A549 (cell line): Measurements from ENCODE around the gene ZNF574. TPM values are rescaled to one million over a fixed set of nuclear protein-coding genes. Genes with fewer than 3 reads are reported as not detected.

Experiments
- ATAC-seq, 2 experiments: fragments of 200-7000 bp in 1 of 2; fragments of >200 bp in 1 of 2; cut with Nextera tagmentation in 1 of 2; cut with Tn5 transposase in 1 of 2; 3 replicates each; pipeline versions ENCODE4 v1.8.0 to v1.9.1; 2018 to 2020; ENCODE audit warnings: mild to moderate bottlenecking in 1 of 2, moderate library complexity in 1 of 2
- CTCF ChIA-PET: fragments of 300-600 bp; sonication (Branson Sonifier 250); formaldehyde crosslinking; extraction: SDS; loops from one replicate; lab custom pipeline; 2021; ENCODE audit warnings: antibody characterized with exemption, inconsistent platforms; lab: Yijun Ruan, JAX
- POLR2A ChIA-PET: fragments of 350-600 bp; formaldehyde crosslinking; extraction: SDS; loops from one replicate; lab custom pipeline; 2021; ENCODE audit warnings: antibody characterized with exemption, inconsistent platforms; lab: Yijun Ruan, JAX
- DNase-seq, 2 experiments: peaks; one replicate each; pipeline versions ENCODE4 v3.0.0 to v3.0.0-alpha.2; 2011 to 2016; ENCODE audit warnings: low read depth in 1 of 2, low spot score in 1 of 2
- FAIRE-seq: peaks from 2 replicates; lab custom pipeline; 2011; peaks lifted over from hg19 to GRCh38; lab: Jason Lieb, UNC
- H3K27ac ChIP-seq, 2 experiments: fragments of >200 bp; sonication (Bioruptor Twin); formaldehyde crosslinking; 3 replicates each; pipeline ENCODE4 v1.5.1; 2016 to 2017
- H3K4me1 ChIP-seq: fragments of >200 bp; sonication (Bioruptor Twin); formaldehyde crosslinking; 3 replicates; pipeline ENCODE4 v1.6.1; 2016
- H3K4me2 ChIP-seq: fragments of >200 bp; sonication (Bioruptor Twin); formaldehyde crosslinking; 3 replicates; pipeline ENCODE4 v1.6.1; 2016
- H3K4me3 ChIP-seq: fragments of >200 bp; sonication (Bioruptor Twin); formaldehyde crosslinking; 3 replicates; pipeline ENCODE4 v1.5.1; 2016
- H3K9me3 ChIP-seq: fragments of >200 bp; sonication (Bioruptor Twin); formaldehyde crosslinking; 3 replicates; pipeline ENCODE4 v1.6.1; 2016
- CHD2 ChIP-seq: fragments of 150-350 bp; IDR thresholded peaks from 2 replicates; pipeline ENCODE4 v1.6.1; 2014; ENCODE audit warnings: low read length; ENCODE audit not compliant: partially characterized antibody
- CHD4 ChIP-seq: fragments of 200-600 bp; sonication (generic); IDR thresholded peaks from 2 replicates; pipeline ENCODE4 v1.6.1; 2016; ENCODE audit warnings: antibody characterized with exemption, mild to moderate bottlenecking, borderline replicate concordance
- EHMT2 ChIP-seq: fragments of 200-600 bp; sonication (generic); IDR thresholded peaks from 2 replicates; pipeline ENCODE4 v1.6.1; 2016; ENCODE audit warnings: antibody characterized with exemption, low read depth, mild to moderate bottlenecking, moderate library complexity
- FOSB ChIP-seq: fragments of 250-450 bp; sonication (Bioruptor Pico); IDR thresholded peaks from 2 replicates; pipeline ENCODE4 v1.5.0; 2020; ENCODE audit warnings: mild to moderate bottlenecking, moderate library complexity
- FOSL2 ChIP-seq, 2 experiments: fragments of 450-650 bp in 1 of 2; fragments of >200 bp in 1 of 2; sonication (Bioruptor Twin) in 1 of 2; formaldehyde crosslinking; IDR thresholded peaks; 2 replicates each; pipeline versions ENCODE4 v1.5.0 to v1.6.1; 2016 to 2020; ENCODE audit warnings: mild to moderate bottlenecking in 1 of 2, moderate library complexity in 1 of 2
- FOXS1 ChIP-seq: fragments of 250-450 bp; sonication (Bioruptor Pico); IDR thresholded peaks from 2 replicates; pipeline ENCODE4 v1.5.0; 2020; ENCODE audit warnings: mild to moderate bottlenecking, moderate library complexity
- HOXA7 ChIP-seq: fragments of 250-450 bp; sonication (Bioruptor Pico); IDR thresholded peaks from 2 replicates; pipeline ENCODE4 v1.5.0; 2020; ENCODE audit warnings: mild to moderate bottlenecking, moderate library complexity
- KDM1A ChIP-seq: fragments of 200-600 bp; sonication (generic); IDR thresholded peaks from 2 replicates; pipeline ENCODE4 v1.6.1; 2016; ENCODE audit warnings: low read depth, mild to moderate bottlenecking
- MYC ChIP-seq: IDR thresholded peaks from 2 replicates; pipeline ENCODE4 v1.6.1; 2012; ENCODE audit warnings: mild to moderate bottlenecking, inconsistent platforms, low read length, improper control_type of control experiment, borderline replicate concordance
- NFE2L2 ChIP-seq: fragments of 150-350 bp; conservative IDR thresholded peaks from 2 replicates; pipeline ENCODE4 v1.6.1; 2014; ENCODE audit warnings: low read length
- RARB ChIP-seq: fragments of 250-450 bp; sonication (Bioruptor Pico); IDR thresholded peaks from 2 replicates; pipeline ENCODE4 v1.8.0; 2021; ENCODE audit warnings: mild to moderate bottlenecking, moderate library complexity
- SMC3 ChIP-seq: fragments of >200 bp; sonication (Bioruptor Twin); formaldehyde crosslinking; IDR thresholded peaks from 3 replicates; pipeline ENCODE4 v1.6.1; 2018; ENCODE audit warnings: inconsistent platforms
- TFCP2L1 ChIP-seq: fragments of 250-450 bp; sonication (Bioruptor Pico); IDR thresholded peaks from 2 replicates; pipeline ENCODE4 v1.5.0; 2021; ENCODE audit warnings: mild to moderate bottlenecking
- ZFP36 ChIP-seq: fragments of 450-650 bp; IDR thresholded peaks from 2 replicates; pipeline ENCODE4 v1.6.1; 2014; ENCODE audit warnings: borderline replicate concordance; ENCODE audit not compliant: partially characterized antibody
- ZSCAN20 ChIP-seq: fragments of 250-450 bp; sonication (Bioruptor Pico); IDR thresholded peaks from 2 replicates; pipeline ENCODE4 v1.8.0; 2022; ENCODE audit warnings: mild to moderate bottlenecking, moderate library complexity
- WGBS: methylation state at CpG from one replicate; pipeline ENCODE4 v1.1.6; 2017; ENCODE audit errors: missing lambda C conversion rate; 5-methylcytosine and 5-hydroxymethylcytosine counted together
- polyA plus RNA-seq, 4 experiments: library from polyadenylated mRNA; depleted of rRNA in 3 of 4; stranded (reverse); fragments of >200 nt; fragmentation: RNase III in 1 of 4; extraction: RNeasy Plus Mini Kit Qiagen cat#74134 plus additional on column Dnase treatment in 1 of 4; gene quantifications; 2 replicates in 3 of 4; 3 replicates in 1 of 4; pipeline ENCODE4 v1.2.3, GENCODE V29; 2011 to 2017
- TF ChIP-seq, protein P1 (sequence below): IDR thresholded peaks from 2 replicates; pipeline ENCODE4 v1.6.1; 2012
- TF ChIP-seq, protein P2 (sequence below): IDR thresholded peaks from 2 replicates; pipeline ENCODE4 v1.6.1; 2012; ENCODE audit warnings: low read depth, borderline replicate concordance
- TF ChIP-seq, protein P3 (sequence below): fragments of 200-600 bp; sonication (generic); IDR thresholded peaks from 2 replicates; pipeline ENCODE4 v1.6.1; 2016; ENCODE audit warnings: antibody characterized with exemption, mild to moderate bottlenecking, moderate library complexity
- TF ChIP-seq, protein P4 (sequence below): fragments of 250-450 bp; sonication (Bioruptor Pico); IDR thresholded peaks from 2 replicates; pipeline ENCODE4 v1.5.0; 2021; ENCODE audit warnings: mild to moderate bottlenecking, moderate library complexity, borderline replicate concordance

ZNF574 gene
- polyA plus RNA-seq, 2 of the 4 experiments (the other 2 are of a cell fraction): 11.3 to 21.8 TPM

DNA sequence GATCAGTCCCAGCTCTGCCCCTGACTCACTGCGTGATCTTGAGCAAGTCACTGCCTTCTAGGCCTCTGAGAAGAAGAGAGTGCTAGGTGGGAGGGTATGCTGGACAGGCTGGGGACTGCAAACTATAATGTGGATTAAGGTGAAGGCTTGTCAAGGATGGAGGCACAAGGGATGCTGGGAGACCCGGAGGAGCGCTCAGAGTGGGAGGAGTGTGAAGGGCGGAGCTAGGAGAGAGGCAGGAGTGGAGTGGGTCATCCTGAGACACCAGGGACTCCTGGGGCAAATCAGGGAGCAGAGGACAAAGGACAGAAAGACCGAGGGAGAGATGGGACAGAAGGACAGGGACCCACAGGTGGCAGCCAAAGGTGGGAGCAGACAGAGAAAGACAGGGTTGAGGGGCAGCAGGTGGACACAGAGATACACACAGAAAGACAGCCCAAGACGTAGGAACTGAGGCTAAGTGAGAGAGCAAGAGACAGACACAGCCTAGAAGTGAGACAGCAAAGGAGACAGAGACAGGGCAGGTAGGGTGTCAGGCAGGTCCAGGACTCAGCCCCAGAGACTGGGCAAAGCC is 8.6 kb upstream of the ZNF574 start:
- no peak overlapping the region for H3K4me2 ChIP-seq
- no peak for TF ChIP-seq CHD4
- no peak for TF ChIP-seq ZFP36
- no peak for TF ChIP-seq RARB (CRISPR knock-in tag)
- TF ChIP-seq CHD2: no peak
- no peak for TF ChIP-seq MYC
- no peak for TF ChIP-seq ZSCAN20 (CRISPR knock-in tag)
- TF ChIP-seq FOXS1 (CRISPR knock-in tag): no peak
- TF ChIP-seq NFE2L2: no peak
- TF ChIP-seq, protein P1, sequence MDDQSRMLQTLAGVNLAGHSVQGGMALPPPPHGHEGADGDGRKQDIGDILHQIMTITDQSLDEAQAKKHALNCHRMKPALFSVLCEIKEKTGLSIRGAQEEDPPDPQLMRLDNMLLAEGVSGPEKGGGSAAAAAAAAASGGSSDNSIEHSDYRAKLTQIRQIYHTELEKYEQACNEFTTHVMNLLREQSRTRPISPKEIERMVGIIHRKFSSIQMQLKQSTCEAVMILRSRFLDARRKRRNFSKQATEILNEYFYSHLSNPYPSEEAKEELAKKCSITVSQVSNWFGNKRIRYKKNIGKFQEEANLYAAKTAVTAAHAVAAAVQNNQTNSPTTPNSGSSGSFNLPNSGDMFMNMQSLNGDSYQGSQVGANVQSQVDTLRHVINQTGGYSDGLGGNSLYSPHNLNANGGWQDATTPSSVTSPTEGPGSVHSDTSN: no peak
- TF ChIP-seq, protein P2, sequence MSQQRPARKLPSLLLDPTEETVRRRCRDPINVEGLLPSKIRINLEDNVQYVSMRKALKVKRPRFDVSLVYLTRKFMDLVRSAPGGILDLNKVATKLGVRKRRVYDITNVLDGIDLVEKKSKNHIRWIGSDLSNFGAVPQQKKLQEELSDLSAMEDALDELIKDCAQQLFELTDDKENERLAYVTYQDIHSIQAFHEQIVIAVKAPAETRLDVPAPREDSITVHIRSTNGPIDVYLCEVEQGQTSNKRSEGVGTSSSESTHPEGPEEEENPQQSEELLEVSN: no peak
- WGBS: 24% methylated on average over 6 of the region's 6 CpGs
- FAIRE-seq (peak; percentile 28), ATAC-seq (peak; percentile 3 to 23; a peak in 3 of 6 replicates), DNase-seq (no peak)
- H3K4me3 ChIP-seq: no peak overlapping the region
- H3K27ac ChIP-seq: no peak overlapping the region
- POLR2A ChIA-PET: interaction anchor here (0.6 to 2.4 kb wide), 3 partner anchors 9 to 402 kb away, joined by 3 to 9 read pairs (median 4); partner anchors contain the start of gene ZNF574
- no peaks in the 10 kb centered on the region for H3K4me1 ChIP-seq
- CTCF ChIA-PET: interaction anchor here (0.6 to 4.8 kb wide), 10 partner anchors 10 to 65 kb away, joined by 3 to 23 read pairs (median 3); no protein-coding TSS in a partner anchor
- H3K9me3 ChIP-seq: no peaks in the 10 kb centered on the region

DNA sequence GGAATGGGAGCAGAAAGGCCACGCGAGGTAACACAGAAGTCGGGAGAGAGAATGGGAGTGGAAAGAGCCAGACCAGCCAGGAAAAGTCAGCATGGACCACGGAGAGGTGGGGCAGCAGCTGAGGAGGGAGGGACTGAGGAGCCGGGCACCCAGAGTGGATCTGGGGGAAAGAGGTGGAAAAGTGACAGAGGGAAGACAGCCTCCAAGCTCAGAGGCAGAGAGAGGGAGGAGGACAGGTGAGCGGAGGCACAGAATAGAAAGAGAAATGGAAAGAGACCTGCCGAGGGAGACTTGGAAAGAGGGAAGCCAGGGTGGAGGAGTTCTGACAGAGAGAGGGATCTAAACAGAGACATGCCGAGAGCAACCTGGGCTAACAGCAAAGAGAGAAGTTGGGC is 7.6 kb upstream of the ZNF574 start:
- no peak overlapping the region for H3K27ac ChIP-seq
- 53% methylated on average over 8 of the region's 8 CpGs for WGBS
- no peak for DNase-seq
- ChIA-PET CTCF (interaction anchor here (0.6 to 2.3 kb wide), 5 partner anchors 13 to 68 kb away, joined by 3 to 11 read pairs (median 3); no protein-coding TSS in a partner anchor), POLR2A (interaction anchor here (0.6 kb wide), 1 partner anchor 8 kb away, joined by 3 read pairs; the partner anchor contains the start of gene ZNF574)
- no peak for FAIRE-seq
- no peak overlapping the region for H3K4me2 ChIP-seq
- H3K4me1 ChIP-seq: no peaks in the 10 kb centered on the region
- TF ChIP-seq, protein P1: no peak
- no peak for TF ChIP-seq KDM1A
- TF ChIP-seq TFCP2L1: no peak
- no peak for TF ChIP-seq CHD4
- no peak for TF ChIP-seq EHMT2
- TF ChIP-seq MYC: no peak
- TF ChIP-seq, protein P3, sequence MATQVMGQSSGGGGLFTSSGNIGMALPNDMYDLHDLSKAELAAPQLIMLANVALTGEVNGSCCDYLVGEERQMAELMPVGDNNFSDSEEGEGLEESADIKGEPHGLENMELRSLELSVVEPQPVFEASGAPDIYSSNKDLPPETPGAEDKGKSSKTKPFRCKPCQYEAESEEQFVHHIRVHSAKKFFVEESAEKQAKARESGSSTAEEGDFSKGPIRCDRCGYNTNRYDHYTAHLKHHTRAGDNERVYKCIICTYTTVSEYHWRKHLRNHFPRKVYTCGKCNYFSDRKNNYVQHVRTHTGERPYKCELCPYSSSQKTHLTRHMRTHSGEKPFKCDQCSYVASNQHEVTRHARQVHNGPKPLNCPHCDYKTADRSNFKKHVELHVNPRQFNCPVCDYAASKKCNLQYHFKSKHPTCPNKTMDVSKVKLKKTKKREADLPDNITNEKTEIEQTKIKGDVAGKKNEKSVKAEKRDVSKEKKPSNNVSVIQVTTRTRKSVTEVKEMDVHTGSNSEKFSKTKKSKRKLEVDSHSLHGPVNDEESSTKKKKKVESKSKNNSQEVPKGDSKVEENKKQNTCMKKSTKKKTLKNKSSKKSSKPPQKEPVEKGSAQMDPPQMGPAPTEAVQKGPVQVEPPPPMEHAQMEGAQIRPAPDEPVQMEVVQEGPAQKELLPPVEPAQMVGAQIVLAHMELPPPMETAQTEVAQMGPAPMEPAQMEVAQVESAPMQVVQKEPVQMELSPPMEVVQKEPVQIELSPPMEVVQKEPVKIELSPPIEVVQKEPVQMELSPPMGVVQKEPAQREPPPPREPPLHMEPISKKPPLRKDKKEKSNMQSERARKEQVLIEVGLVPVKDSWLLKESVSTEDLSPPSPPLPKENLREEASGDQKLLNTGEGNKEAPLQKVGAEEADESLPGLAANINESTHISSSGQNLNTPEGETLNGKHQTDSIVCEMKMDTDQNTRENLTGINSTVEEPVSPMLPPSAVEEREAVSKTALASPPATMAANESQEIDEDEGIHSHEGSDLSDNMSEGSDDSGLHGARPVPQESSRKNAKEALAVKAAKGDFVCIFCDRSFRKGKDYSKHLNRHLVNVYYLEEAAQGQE: no peak
- no peak for TF ChIP-seq FOSL2 (IDR thresholded peaks at IDR 0.05)
- no peak for TF ChIP-seq FOSL2 (CRISPR knock-in tag; IDR thresholded peaks at IDR 0.05)
- TF ChIP-seq SMC3: no peak
- TF ChIP-seq, protein P4, sequence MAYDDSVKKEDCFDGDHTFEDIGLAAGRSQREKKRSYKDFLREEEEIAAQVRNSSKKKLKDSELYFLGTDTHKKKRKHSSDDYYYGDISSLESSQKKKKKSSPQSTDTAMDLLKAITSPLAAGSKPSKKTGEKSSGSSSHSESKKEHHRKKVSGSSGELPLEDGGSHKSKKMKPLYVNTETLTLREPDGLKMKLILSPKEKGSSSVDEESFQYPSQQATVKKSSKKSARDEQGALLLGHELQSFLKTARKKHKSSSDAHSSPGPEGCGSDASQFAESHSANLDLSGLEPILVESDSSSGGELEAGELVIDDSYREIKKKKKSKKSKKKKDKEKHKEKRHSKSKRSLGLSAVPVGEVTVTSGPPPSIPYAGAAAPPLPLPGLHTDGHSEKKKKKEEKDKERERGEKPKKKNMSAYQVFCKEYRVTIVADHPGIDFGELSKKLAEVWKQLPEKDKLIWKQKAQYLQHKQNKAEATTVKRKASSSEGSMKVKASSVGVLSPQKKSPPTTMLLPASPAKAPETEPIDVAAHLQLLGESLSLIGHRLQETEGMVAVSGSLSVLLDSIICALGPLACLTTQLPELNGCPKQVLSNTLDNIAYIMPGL (CRISPR knock-in tag): no peak
- no peak for TF ChIP-seq FOSB (CRISPR knock-in tag)
- no peak for TF ChIP-seq NFE2L2
- TF ChIP-seq HOXA7 (CRISPR knock-in tag): no peak
- H3K9me3 ChIP-seq: no peaks in the 10 kb centered on the region
- H3K4me3 ChIP-seq: no peak overlapping the region
- peak in 1 of 2 experiments; percentile 3; a peak in 3 of 6 replicates for ATAC-seq
